ACHN (cell line): ENCODE data around the gene RAB6C.
"Not testable (repeated sequence)": the region's sequence is repeated elsewhere in the genome, so short reads cannot be mapped to it uniquely, and the experiment has no call there.

Experiments used
- DNase-seq: peaks from one replicate; pipeline ENCODE4 v3.0.0-alpha.2; 2015
- in situ Hi-C: cut with HindIII; loops from 2 replicates; pipeline ENCODE4 v1.10.0; 2017; ENCODE audit warnings: low sequenced_read_pairs, low pct_ligation_motif_present, low pct_unique_long_range_greater_than_20kb

The RAB6C gene

GRCh38 chr2:129981689-129982088, 2.2 kb downstream of the RAB6C start:
- in situ Hi-C loops, DNase-seq: not testable (repeated sequence)

DNA sequence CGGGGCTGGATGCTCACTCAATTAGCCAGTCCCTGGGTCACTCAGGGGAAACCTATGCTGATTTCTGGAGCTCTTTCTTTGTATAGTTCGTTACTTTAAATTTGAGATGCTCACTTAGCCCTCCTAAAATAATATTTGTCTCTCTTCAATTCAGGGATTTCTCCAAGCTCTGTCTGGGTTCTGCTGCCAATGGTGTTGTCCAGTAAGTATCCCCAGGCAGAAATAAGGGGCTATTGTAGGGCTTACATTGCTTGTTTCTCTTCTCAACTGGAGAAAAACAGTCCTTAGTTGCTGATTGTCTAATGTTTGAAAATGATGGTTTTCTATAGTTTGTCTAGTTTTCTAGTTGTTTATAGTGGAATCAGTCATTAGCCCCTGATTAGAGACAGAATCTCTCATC, 5.0 kb downstream of the RAB6C start:
- in situ Hi-C loops = no loop called here
- DNase-seq = no peak

DNA sequence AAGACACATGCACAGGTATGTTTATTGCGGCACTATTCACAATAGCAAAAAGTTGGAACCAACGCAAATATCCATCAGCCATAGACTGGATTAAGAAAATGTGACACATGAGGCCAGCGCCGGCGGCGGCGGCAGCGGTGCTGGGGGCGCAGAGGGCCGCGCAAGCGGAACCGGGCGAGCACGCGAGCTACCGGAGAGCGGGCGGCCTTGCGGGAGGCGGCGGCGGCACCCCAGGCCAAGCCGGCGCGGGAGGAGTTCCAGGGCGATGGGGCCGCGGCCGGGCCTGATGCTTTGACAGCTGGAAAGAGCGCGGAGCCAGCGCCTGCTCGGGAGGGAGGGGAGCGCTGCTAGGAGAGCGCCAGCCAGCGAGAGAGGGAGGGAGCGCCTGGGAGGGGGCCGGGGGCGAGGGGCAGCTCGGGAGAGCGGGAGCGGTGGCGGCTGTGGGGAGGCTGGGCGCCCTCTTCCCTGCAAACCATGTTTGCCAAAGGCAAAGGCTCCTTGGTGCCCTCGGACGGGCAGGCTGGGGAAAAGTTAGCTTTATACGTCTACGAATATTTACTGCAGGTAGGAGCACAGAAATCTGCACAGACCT, 13.0 kb downstream of the RAB6C start:
- in situ Hi-C loops, DNase-seq: not testable (repeated sequence)

- in situ Hi-C loops, DNase-seq: not testable (repeated sequence)
These were observed 13.7 kb downstream of the RAB6C start for GRCh38 chr2:129993151-129993550.

DNA sequence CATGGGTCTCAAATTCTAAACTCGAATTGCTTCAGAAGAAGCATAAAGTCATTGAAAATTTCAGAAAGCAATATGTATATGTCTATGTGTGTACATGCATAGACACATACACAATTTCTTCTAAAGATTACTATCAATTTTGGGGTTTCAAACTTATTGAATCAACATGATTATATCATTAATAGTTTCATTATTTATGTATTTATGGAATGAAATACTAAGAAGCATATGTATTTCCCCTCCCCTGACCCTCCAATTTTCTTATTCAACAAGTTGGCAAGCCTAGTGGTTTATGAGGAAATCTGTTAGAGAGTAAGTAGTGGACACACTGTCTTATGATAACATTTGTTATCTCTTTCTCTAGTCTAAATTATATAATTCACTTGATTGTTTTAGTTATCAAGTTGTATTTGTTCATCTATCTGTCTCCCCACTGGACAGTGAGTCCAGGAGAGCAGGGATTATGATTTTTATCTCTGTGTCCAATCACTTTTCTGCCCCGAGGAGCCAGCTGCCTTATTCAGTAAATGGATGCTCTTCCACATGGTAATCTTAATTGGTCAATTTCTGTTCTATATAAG, 17.3 kb downstream of the RAB6C start:
- in situ Hi-C loops, DNase-seq: not testable (repeated sequence)

DNA sequence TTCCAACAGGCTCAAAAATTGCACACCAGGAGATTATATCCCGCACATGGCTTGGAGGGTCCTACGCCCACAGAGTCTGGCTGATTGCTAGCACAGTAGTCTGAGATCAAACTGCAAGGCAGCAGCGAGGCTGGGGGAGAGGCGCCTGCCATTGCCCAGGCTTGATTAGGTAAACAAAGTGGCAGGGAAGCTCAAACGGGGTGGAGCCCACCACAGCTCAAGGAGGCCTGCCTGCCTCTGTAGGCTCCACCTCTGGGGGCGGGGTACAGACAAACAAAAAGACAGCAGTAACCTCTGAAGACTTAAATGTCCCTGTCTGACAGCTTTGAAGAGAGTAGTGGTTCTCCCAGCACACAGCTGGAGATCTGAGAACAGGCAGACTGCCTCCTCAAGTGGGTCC, 19.3 kb downstream of the RAB6C start:
- DNase-seq, in situ Hi-C loops: not testable (repeated sequence)

DNA sequence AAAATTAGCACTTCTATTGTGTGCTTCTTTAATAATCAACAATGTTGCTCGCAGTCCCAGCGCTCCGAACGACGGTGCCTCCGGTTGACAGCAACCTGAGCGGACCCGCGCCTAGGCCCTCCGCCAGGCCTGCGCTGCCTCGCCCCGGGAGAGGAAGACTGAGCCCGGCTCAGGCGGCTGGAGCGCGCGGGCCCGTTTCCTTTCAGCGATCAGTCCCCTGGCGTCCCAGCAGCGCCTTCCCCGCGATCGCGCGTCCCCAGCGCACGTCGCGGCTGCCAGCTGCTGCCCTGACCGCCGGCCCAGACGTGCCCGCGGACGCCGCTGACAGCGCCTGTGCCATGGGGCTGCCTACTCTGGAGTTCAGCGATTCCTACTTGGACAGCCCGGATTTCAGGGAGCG, 26.4 kb downstream of the RAB6C start:
- DNase-seq, in situ Hi-C loops: not testable (repeated sequence)

DNA sequence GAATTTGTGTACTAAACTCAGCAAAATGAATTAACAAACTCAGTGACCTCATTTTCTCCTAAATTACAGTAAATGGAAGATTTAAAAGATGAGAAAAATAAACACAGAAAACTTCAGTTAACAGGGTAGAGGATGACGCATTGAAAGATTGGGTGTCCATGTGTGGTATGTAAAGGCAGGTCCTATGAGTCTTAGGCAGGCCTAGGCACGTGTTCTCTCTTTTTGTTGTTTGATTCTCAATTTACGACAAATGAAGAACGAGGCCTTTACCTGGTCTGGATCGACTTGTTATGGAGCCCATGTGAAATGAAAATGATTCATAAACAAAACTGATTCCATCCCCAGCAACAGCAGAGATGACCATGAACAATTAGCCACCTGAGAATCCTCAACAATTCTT, 37.2 kb downstream of the RAB6C start:
- DNase-seq, in situ Hi-C loops: not testable (repeated sequence)

DNA sequence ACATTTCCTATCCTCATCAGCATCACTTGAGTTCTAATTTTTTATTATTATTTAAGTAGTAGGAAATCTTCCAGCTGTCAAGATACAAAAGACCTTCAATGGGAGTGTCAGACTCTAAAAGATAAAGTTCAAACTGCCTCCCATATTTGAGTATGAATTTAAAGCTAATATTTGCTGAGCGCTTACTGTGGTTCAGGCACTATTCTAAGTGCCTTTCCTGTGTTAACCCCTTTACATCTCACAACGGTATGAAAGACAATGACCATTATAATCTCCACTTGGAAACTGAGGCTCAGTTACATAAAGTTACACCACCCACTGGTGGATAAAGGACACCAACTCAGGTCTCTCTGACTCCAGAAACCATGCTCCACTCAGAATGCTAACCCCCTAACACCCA, 39.9 kb downstream of the RAB6C start:
- no peak for DNase-seq

GRCh38 chr2:130020069-130020468, 40.6 kb downstream of the RAB6C start:
- DNase-seq, in situ Hi-C loops: not testable (repeated sequence)

More for the DNA sequence above, 39.9 kb downstream of the RAB6C start:
- in situ Hi-C loops = no loop called here

DNA sequence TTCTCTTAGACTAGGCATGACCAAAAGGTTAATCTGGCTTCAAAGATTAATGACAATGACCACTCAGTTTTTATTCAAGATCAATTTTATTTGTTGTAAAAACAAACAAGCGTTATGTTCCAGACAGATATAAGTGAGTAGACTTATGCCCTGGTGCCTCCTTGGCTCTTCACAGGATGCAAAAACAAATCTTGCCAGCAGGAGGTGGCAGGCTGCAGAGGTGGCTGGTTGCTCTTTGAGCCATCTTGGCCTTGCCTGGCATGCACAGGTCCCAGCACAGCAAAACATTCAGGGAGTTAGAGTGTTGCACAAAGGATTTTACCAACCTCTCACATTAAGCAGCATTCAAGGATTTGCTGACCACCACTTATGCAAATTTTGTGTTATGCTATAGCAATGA, 46.5 kb downstream of the RAB6C start:
- in situ Hi-C loops = not testable (repeated sequence)
- peak; percentile 35 for DNase-seq
